GM23338 (cell line): ENCODE data around the gene HRH2.

Experiments used
- CREB1 ChIP-seq: fragments of 250-450 bp; sonication (Bioruptor Pico); IDR thresholded peaks from 2 replicates; pipeline ENCODE4 v1.5.0; 2020; ENCODE audit warnings: low read depth, mild to moderate bottlenecking, moderate library complexity
- EZH2 ChIP-seq: fragments of 200-600 bp; sonication (generic); IDR thresholded peaks from one replicate; pipeline ENCODE4 v1.8.0; 2017; ENCODE audit warnings: antibody characterized with exemption, mild to moderate bottlenecking, low read depth; ENCODE audit not compliant: unreplicated experiment
- EZH2phosphoT487 ChIP-seq: fragments of 200-600 bp; sonication (generic); IDR thresholded peaks from one replicate; pipeline ENCODE4 v1.8.1; 2018; ENCODE audit warnings: antibody characterized with exemption; ENCODE audit not compliant: unreplicated experiment
- JUNB ChIP-seq: IDR thresholded peaks from one replicate; pipeline ENCODE4 v1.6.1; 2016; ENCODE audit warnings: antibody characterized with exemption; ENCODE audit not compliant: unreplicated experiment
- NANOG ChIP-seq: IDR thresholded peaks from 2 replicates; pipeline ENCODE4 v1.6.1; 2016; ENCODE audit warnings: antibody characterized with exemption, borderline replicate concordance
- POLR2AphosphoS5 ChIP-seq: IDR thresholded peaks from 2 replicates; pipeline ENCODE4 v1.6.1; 2016; ENCODE audit warnings: antibody characterized with exemption, low read depth
- STAT1 ChIP-seq: IDR thresholded peaks from one replicate; pipeline ENCODE4 v1.6.1; 2016; ENCODE audit warnings: antibody characterized with exemption; ENCODE audit not compliant: unreplicated experiment
- ZNF114 ChIP-seq: fragments of 250-450 bp; sonication (Bioruptor Pico); IDR thresholded peaks from 2 replicates; pipeline ENCODE4 v1.5.0; 2020; ENCODE audit warnings: mild to moderate bottlenecking, moderate library complexity
- ZNF331 ChIP-seq: fragments of 250-450 bp; sonication (Bioruptor Pico); IDR thresholded peaks from 2 replicates; pipeline ENCODE4 v1.5.0; 2020; ENCODE audit warnings: low read depth, mild to moderate bottlenecking, moderate library complexity
- TF ChIP-seq, protein P1 (sequence below), 2 experiments: fragments of 200-600 bp in 1 of 2; sonication (generic) in 1 of 2; conservative IDR thresholded peaks; 2 replicates each; pipeline versions ENCODE4 v1.5.1 to v1.6.1; 2016 to 2017; ENCODE audit warnings: antibody characterized with exemption in 2 of 2, low read depth in 2 of 2, mild to moderate bottlenecking in 2 of 2, moderate library complexity in 1 of 2
- TF ChIP-seq, protein P2 (sequence below): IDR thresholded peaks from one replicate; pipeline ENCODE4 v1.6.1; 2018; ENCODE audit warnings: antibody characterized with exemption; ENCODE audit not compliant: unreplicated experiment

GRCh38 chr5:175680020-175680419 lies 22.1 kb downstream of the HRH2 start:
- no peak for TF ChIP-seq POLR2AphosphoS5
- no peak for TF ChIP-seq EZH2
- TF ChIP-seq, protein P1, sequence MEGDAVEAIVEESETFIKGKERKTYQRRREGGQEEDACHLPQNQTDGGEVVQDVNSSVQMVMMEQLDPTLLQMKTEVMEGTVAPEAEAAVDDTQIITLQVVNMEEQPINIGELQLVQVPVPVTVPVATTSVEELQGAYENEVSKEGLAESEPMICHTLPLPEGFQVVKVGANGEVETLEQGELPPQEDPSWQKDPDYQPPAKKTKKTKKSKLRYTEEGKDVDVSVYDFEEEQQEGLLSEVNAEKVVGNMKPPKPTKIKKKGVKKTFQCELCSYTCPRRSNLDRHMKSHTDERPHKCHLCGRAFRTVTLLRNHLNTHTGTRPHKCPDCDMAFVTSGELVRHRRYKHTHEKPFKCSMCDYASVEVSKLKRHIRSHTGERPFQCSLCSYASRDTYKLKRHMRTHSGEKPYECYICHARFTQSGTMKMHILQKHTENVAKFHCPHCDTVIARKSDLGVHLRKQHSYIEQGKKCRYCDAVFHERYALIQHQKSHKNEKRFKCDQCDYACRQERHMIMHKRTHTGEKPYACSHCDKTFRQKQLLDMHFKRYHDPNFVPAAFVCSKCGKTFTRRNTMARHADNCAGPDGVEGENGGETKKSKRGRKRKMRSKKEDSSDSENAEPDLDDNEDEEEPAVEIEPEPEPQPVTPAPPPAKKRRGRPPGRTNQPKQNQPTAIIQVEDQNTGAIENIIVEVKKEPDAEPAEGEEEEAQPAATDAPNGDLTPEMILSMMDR (conservative IDR thresholded peaks at IDR 0.05; ENCODE audit: low read depth in 2 of 2) = no peak
- no peak for TF ChIP-seq EZH2phosphoT487
- TF ChIP-seq, protein P2, sequence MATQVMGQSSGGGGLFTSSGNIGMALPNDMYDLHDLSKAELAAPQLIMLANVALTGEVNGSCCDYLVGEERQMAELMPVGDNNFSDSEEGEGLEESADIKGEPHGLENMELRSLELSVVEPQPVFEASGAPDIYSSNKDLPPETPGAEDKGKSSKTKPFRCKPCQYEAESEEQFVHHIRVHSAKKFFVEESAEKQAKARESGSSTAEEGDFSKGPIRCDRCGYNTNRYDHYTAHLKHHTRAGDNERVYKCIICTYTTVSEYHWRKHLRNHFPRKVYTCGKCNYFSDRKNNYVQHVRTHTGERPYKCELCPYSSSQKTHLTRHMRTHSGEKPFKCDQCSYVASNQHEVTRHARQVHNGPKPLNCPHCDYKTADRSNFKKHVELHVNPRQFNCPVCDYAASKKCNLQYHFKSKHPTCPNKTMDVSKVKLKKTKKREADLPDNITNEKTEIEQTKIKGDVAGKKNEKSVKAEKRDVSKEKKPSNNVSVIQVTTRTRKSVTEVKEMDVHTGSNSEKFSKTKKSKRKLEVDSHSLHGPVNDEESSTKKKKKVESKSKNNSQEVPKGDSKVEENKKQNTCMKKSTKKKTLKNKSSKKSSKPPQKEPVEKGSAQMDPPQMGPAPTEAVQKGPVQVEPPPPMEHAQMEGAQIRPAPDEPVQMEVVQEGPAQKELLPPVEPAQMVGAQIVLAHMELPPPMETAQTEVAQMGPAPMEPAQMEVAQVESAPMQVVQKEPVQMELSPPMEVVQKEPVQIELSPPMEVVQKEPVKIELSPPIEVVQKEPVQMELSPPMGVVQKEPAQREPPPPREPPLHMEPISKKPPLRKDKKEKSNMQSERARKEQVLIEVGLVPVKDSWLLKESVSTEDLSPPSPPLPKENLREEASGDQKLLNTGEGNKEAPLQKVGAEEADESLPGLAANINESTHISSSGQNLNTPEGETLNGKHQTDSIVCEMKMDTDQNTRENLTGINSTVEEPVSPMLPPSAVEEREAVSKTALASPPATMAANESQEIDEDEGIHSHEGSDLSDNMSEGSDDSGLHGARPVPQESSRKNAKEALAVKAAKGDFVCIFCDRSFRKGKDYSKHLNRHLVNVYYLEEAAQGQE = no peak
- no peak for TF ChIP-seq CREB1 (CRISPR knock-in tag)
- no peak for TF ChIP-seq STAT1
- no peak for TF ChIP-seq ZNF331 (CRISPR knock-in tag)
- TF ChIP-seq NANOG = no peak
- no peak for TF ChIP-seq JUNB
- no peak for TF ChIP-seq ZNF114 (CRISPR knock-in tag)
